Measurements from ENCODE around the gene GRIK3. TPM values are rescaled to one million over a fixed set of nuclear protein-coding genes. Genes with fewer than 3 reads are reported as not detected.

The GRIK3 gene
- total RNA-seq, 5 donors from 2014 or later (not counting 1 experiment from before 2014, with no cell fraction given), result 0.03 TPM; not detected in 4

DNA sequence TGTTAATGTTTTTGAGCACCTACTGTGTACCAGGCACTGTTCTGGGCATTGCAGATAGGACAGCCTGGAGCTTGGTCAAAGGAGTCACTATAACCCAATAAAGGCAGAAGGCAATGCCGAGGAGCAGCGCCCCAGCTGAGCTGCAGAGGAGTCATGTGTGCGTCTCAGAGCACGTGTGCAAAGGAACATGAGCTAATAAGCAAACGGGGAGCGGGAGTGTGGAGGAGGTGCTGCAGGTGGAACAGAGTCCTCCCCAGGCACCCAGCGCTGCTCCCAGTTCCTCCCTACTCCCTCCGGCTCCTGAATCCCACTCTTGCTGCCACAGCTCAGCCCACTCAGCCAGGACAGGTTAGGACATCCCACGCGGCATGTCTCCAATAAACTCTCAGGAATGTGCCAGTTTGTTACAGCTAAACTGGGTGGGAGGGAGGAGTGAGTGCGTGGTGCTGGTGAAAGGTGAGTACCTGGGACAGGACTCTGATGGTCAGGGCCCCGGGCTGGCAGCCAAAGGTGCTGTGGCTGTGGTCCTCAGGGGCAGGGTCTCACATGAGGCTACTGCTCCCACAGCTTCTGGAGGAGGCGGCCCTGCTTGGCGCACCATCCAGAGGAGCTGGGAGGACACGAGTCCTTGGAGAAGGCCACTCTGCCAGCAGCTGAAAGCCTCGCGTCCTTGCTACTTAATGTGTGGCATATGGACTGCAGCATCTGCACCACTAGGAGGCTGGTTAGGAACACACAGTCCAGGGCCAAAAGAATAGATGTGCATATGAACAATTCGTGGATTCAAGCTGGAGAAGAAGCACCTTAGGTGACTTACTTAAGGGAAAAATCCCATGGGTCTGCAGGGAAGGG lies 52.3 kb downstream of the GRIK3 start:
- no peak overlapping the region for H3K27ac ChIP-seq (ENCODE audit: low read length)
- no peaks in the 10 kb centered on the region for H3K36me3 ChIP-seq (ENCODE audit: control insufficient read depth in 2 of 2, extremely low read depth in 1 of 2, insufficient read depth in 1 of 2, low read length in 1 of 2)
- H3K9me3 ChIP-seq, result no peaks in the 10 kb centered on the region
- ATAC-seq (replicated peaks in 1 of 4) (no peak), DNase-seq (no peak)
- POLR2A ChIA-PET, result no interaction called here
- Mint-ChIP-seq H3K4me3 (no peak overlapping the region), H3K36me3 (no peaks in the 10 kb centered on the region), H3K27ac (no peak overlapping the region), H3K27me3 (peaks cover 30 to 38% of the 10 kb centered on the region in 2 donors), H3K4me1 (no peaks in the 10 kb centered on the region), H3K9me3 (peaks cover 0 to 11% (median 4%) of the 10 kb centered on the region in 3 donors)
- WGBS (ENCODE audit: insufficient coverage), result 73% methylated on average over 12 of the region's 18 CpGs
- H3K4me1 ChIP-seq (ENCODE audit: control insufficient read depth in 1 of 2, extremely low read depth in 1 of 2, insufficient read depth in 2 of 2, low read length in 2 of 2), result no peaks in the 10 kb centered on the region
- H3K4me3 ChIP-seq (ENCODE audit: control insufficient read depth in 1 of 2, extremely low read depth in 1 of 2, low read length in 1 of 2), result no peak overlapping the region
- CTCF ChIA-PET, result no interaction called here
- peaks cover 0 to 25% of the 10 kb centered on the region in 2 experiments for H3K27me3 ChIP-seq (replicated peaks in 1 of 2; ENCODE audit: control insufficient read depth in 2 of 2, extremely low read depth in 1 of 2, insufficient read depth in 2 of 2, low read length in 1 of 2)

DNA sequence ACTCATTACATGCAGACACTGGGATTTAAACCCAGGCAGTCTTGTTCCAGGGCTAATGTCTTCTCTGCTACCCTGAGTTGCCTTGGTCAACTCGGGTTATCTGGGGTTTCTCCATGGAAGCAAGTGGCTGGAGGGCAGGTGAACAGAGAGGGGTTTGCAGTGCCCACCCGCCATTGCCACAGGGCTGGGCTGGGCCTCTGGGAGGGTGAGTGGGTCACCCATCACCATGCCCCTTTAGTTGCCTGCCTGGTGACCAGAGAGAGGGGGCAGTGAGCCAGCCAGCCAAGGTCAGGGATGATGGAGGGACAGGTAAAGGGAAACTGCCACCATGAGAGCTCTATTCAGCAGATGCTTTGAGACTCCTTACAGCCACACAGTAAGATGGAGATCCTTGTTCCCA lies 53.2 kb downstream of the GRIK3 start:
- ATAC-seq (replicated peaks in 1 of 4), result no peak
- Mint-ChIP-seq H3K36me3 (no peaks in the 10 kb centered on the region), H3K4me1 (no peaks in the 10 kb centered on the region), H3K27me3 (peaks cover 35 to 41% of the 10 kb centered on the region in 2 donors), H3K9me3 (peaks cover 0 to 11% (median 4%) of the 10 kb centered on the region in 3 donors), H3K4me3 (no peak overlapping the region), H3K27ac (no peak overlapping the region)
- no peaks in the 10 kb centered on the region for H3K9me3 ChIP-seq
- no peaks in the 10 kb centered on the region for H3K36me3 ChIP-seq (ENCODE audit: control insufficient read depth in 2 of 2, extremely low read depth in 1 of 2, insufficient read depth in 1 of 2, low read length in 1 of 2)
- no peak overlapping the region for H3K4me3 ChIP-seq (ENCODE audit: control insufficient read depth in 1 of 2, extremely low read depth in 1 of 2, low read length in 1 of 2)
- WGBS (ENCODE audit: insufficient coverage), result no CpG with 5 or more reads among the region's 2 CpGs
- H3K27ac ChIP-seq (ENCODE audit: low read length), result no peak overlapping the region
- no peak for DNase-seq
- CTCF ChIA-PET, result no interaction called here
- POLR2A ChIA-PET, result no interaction called here
- no peaks in the 10 kb centered on the region for H3K4me1 ChIP-seq (ENCODE audit: control insufficient read depth in 1 of 2, extremely low read depth in 1 of 2, insufficient read depth in 2 of 2, low read length in 2 of 2)
- peaks cover 0 to 25% of the 10 kb centered on the region in 2 experiments for H3K27me3 ChIP-seq (replicated peaks in 1 of 2; ENCODE audit: control insufficient read depth in 2 of 2, extremely low read depth in 1 of 2, insufficient read depth in 2 of 2, low read length in 1 of 2)

DNA sequence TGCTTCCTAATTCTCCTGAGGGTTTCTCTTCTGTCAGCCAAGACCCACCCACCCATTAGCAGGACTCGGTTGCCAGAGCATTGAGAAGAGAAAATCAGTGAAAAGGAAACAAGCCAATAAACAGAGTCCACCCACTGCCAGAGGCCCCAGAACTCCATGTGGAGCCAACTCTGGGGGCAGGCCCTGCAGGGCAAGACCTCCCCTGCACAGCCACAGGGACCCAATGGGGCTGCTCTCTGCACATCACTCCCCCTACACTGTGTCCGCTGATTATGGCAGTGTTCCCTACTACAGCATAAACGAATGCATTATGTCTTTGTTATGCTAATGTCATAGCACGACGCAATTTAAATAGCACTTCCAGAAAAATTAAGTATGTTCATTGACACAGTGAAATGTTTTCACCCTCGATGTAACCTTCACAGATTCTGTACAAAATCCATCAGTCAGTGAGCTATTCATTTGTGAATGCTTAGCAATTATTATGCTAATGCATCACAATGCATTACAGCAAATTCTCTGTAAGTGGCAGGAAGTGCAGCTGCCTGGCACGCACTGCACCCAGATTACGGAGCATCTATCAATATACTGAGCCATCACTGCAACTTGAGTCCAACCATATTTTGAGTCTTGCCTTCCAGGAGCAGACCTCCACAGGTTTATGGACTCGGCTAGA lies 56.4 kb downstream of the GRIK3 start:
- POLR2A ChIA-PET, result no interaction called here
- WGBS (ENCODE audit: insufficient coverage), result 87% methylated on average over 5 of the region's 9 CpGs
- no peaks in the 10 kb centered on the region for H3K9me3 ChIP-seq
- no peak overlapping the region for H3K4me3 ChIP-seq (ENCODE audit: control insufficient read depth in 1 of 2, extremely low read depth in 1 of 2, low read length in 1 of 2)
- CTCF ChIA-PET, result no interaction called here
- H3K27ac Mint-ChIP-seq, result no peak overlapping the region
- H3K36me3 ChIP-seq (ENCODE audit: control insufficient read depth in 2 of 2, extremely low read depth in 1 of 2, insufficient read depth in 1 of 2, low read length in 1 of 2), result no peaks in the 10 kb centered on the region
- H3K4me3 Mint-ChIP-seq, result no peak overlapping the region
- H3K4me1 Mint-ChIP-seq, result no peaks in the 10 kb centered on the region
- H3K27me3 ChIP-seq (replicated peaks in 1 of 2; ENCODE audit: control insufficient read depth in 2 of 2, extremely low read depth in 1 of 2, insufficient read depth in 2 of 2, low read length in 1 of 2), result peaks cover 0 to 9% of the 10 kb centered on the region in 2 experiments
- H3K9me3 Mint-ChIP-seq, result peaks cover 0 to 11% (median 4%) of the 10 kb centered on the region in 3 donors
- H3K27ac ChIP-seq (ENCODE audit: low read length), result no peak overlapping the region
- ATAC-seq (replicated peaks in 1 of 4) (no peak), DNase-seq (no peak)
- peaks cover 25 to 27% of the 10 kb centered on the region in 2 donors for H3K27me3 Mint-ChIP-seq
- no peaks in the 10 kb centered on the region for H3K4me1 ChIP-seq (ENCODE audit: control insufficient read depth in 1 of 2, extremely low read depth in 1 of 2, insufficient read depth in 2 of 2, low read length in 2 of 2)
- no peaks in the 10 kb centered on the region for H3K36me3 Mint-ChIP-seq

DNA sequence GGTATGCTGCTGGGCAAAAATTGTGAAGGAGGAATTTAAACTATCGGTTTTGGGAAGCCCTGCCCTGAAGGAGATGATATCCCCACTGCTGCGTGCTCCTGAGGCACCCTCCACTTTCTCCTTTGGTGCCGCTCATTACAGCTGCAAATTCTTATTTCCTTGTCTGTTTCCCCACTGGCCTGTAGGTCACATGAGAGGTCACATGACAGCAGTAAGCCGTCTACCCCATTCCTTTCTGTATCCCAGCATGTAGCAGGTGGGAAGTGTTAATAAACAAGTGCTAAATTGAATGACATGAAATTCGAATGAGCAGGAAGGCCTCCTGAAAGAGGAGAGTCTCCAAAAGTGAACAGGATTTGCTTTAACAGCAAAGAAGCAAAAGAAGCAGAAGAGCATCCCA lies 58.7 kb downstream of the GRIK3 start:
- Mint-ChIP-seq H3K4me3 (no peak overlapping the region), H3K27ac (no peak overlapping the region), H3K9me3 (peaks cover 0 to 11% (median 4%) of the 10 kb centered on the region in 3 donors), H3K4me1 (no peaks in the 10 kb centered on the region), H3K36me3 (no peaks in the 10 kb centered on the region), H3K27me3 (peaks cover 14 to 23% of the 10 kb centered on the region in 2 donors)
- ChIA-PET POLR2A (no interaction called here), CTCF (no interaction called here)
- DNase-seq, result no peak
- H3K4me3 ChIP-seq (ENCODE audit: control insufficient read depth in 1 of 2, extremely low read depth in 1 of 2, low read length in 1 of 2), result no peak overlapping the region
- ATAC-seq (replicated peaks in 1 of 4), result no peak
- 71% methylated on average over 2 of the region's 5 CpGs for WGBS (ENCODE audit: insufficient coverage)
- H3K27me3 ChIP-seq (replicated peaks in 1 of 2; ENCODE audit: control insufficient read depth in 2 of 2, extremely low read depth in 1 of 2, insufficient read depth in 2 of 2, low read length in 1 of 2), result peaks cover 0 to 8% of the 10 kb centered on the region in 2 experiments
- no peaks in the 10 kb centered on the region for H3K9me3 ChIP-seq
- no peaks in the 10 kb centered on the region for H3K4me1 ChIP-seq (ENCODE audit: control insufficient read depth in 1 of 2, extremely low read depth in 1 of 2, insufficient read depth in 2 of 2, low read length in 2 of 2)
- no peak overlapping the region for H3K27ac ChIP-seq (ENCODE audit: low read length)
- H3K36me3 ChIP-seq (ENCODE audit: control insufficient read depth in 2 of 2, extremely low read depth in 1 of 2, insufficient read depth in 1 of 2, low read length in 1 of 2), result no peaks in the 10 kb centered on the region

DNA sequence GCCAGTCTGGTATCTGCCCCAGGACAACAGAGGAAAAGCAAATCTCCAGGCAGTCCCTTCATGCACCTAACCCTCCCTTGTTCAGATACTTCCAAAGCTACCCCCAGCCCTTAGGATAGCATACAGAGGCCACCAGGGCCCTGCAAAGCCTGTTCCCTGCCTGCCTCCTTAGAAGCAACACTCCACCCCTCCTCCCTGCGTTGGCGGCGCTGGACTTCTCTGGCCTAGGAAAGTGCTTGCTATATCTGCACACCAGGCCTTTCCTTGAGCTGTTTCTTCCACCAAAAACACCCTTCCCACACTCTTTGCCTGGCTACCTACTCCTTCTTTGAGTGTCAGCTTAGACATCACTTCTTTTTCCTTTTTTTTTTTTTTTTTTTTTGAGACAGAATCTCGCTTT lies 61.3 kb downstream of the GRIK3 start:
- Histone ChIP-seq H3K4me1 (ENCODE audit: control insufficient read depth in 1 of 2, extremely low read depth in 1 of 2, insufficient read depth in 2 of 2, low read length in 2 of 2) (no peaks in the 10 kb centered on the region), H3K4me3 (ENCODE audit: control insufficient read depth in 1 of 2, extremely low read depth in 1 of 2, low read length in 1 of 2) (no peak overlapping the region), H3K9me3 (no peaks in the 10 kb centered on the region), H3K27me3 (replicated peaks in 1 of 2; ENCODE audit: control insufficient read depth in 2 of 2, extremely low read depth in 1 of 2, insufficient read depth in 2 of 2, low read length in 1 of 2) (peaks cover 0 to 7% of the 10 kb centered on the region in 2 experiments), H3K27ac (ENCODE audit: low read length) (no peak overlapping the region), H3K36me3 (ENCODE audit: control insufficient read depth in 2 of 2, extremely low read depth in 1 of 2, insufficient read depth in 1 of 2, low read length in 1 of 2) (no peaks in the 10 kb centered on the region)
- Mint-ChIP-seq H3K27me3 (peaks cover 6 to 18% of the 10 kb centered on the region in 2 donors), H3K9me3 (peaks cover 0 to 4% (median 3%) of the 10 kb centered on the region in 3 donors), H3K4me1 (no peaks in the 10 kb centered on the region), H3K4me3 (no peak overlapping the region), H3K27ac (no peak overlapping the region), H3K36me3 (no peaks in the 10 kb centered on the region)
- WGBS (ENCODE audit: insufficient coverage), result no CpG with 5 or more reads among the region's 4 CpGs
- CTCF ChIA-PET, result no interaction called here
- no peak for DNase-seq
- POLR2A ChIA-PET, result interaction anchor here in 1 of 2 donors (0.6 kb wide), 1 partner anchor 16 kb away, joined by 5 read pairs; no protein-coding TSS in a partner anchor
- ATAC-seq (replicated peaks in 1 of 4), result no peak

DNA sequence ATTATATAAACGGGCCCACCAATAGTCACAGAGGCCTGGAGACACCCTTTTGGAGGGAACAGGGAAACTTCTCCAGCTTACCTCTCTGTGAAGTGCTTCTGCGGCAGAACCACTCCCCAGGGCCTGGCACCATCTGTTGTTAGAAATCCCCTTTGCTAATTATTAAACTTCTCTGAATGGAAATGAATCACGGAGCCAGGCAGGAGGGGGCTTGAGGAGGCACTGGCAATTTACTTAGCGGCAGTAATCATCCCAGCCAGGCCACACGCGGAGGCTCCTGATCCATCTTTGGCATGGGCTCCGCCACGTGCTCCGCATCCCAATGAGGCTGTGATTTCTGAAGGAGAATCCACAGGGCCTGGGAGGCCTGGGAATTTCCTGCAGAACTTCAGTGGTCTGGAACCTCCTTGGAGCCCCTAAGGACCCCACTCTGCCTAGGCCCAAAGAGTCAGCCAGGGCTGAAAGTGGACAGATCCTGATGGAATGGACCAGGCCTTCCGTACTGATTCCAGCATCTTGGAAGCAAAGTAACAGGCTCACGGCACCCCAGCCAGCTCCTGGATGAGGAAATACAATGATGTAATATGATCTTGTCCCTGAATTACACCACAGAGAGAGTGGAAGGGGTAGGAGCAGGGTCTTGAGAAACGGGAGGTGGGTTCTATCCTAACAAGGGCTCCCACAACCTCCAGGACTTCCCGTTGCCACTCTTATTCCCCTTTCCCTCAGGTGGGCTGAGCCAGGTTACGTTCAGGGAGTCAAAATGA lies 62.3 kb downstream of the GRIK3 start:
- Histone ChIP-seq H3K9me3 (no peaks in the 10 kb centered on the region), H3K27me3 (replicated peaks in 1 of 2; ENCODE audit: control insufficient read depth in 2 of 2, extremely low read depth in 1 of 2, insufficient read depth in 2 of 2, low read length in 1 of 2) (peaks cover 0 to 9% of the 10 kb centered on the region in 2 experiments), H3K36me3 (ENCODE audit: control insufficient read depth in 2 of 2, extremely low read depth in 1 of 2, insufficient read depth in 1 of 2, low read length in 1 of 2) (no peaks in the 10 kb centered on the region), H3K27ac (ENCODE audit: low read length) (no peak overlapping the region), H3K4me3 (ENCODE audit: control insufficient read depth in 1 of 2, extremely low read depth in 1 of 2, low read length in 1 of 2) (no peak overlapping the region), H3K4me1 (ENCODE audit: control insufficient read depth in 1 of 2, extremely low read depth in 1 of 2, insufficient read depth in 2 of 2, low read length in 2 of 2) (no peaks in the 10 kb centered on the region)
- no peak for DNase-seq
- H3K36me3 Mint-ChIP-seq, result no peaks in the 10 kb centered on the region
- POLR2A ChIA-PET, result no interaction called here
- ATAC-seq (replicated peaks in 1 of 4), result no peak
- H3K4me3 Mint-ChIP-seq, result no peak overlapping the region
- peaks cover 4 to 10% of the 10 kb centered on the region in 2 donors for H3K27me3 Mint-ChIP-seq
- H3K27ac Mint-ChIP-seq, result no peak overlapping the region
- no peaks in the 10 kb centered on the region for H3K4me1 Mint-ChIP-seq
- 79% methylated on average over 10 of the region's 14 CpGs for WGBS (ENCODE audit: insufficient coverage)
- CTCF ChIA-PET, result no interaction called here
- H3K9me3 Mint-ChIP-seq, result no peaks in the 10 kb centered on the region

All from T-cell (primary cell).